Activated CD4-positive, alpha-beta T cell treated with anti-CD3 and anti-CD28 coated beads for 36 hours (primary cell): ENCODE results near the gene OSBPL7. TPM values are rescaled to one million over a fixed set of nuclear protein-coding genes. Genes with fewer than 3 reads are reported as not detected.
A peak's percentile ranks its signal among the peaks of the same experiment; 100 is the strongest.

Experiments used
- ATAC-seq: fragments of 200-7000 bp; cut with Tn5 transposase; one replicate; pipeline ENCODE4 v1.10.0; 2021; ENCODE audit warnings: mild to moderate bottlenecking, moderate library complexity
- CTCF ChIA-PET: fragments of 350-600 bp; sonication (Branson Sonifier 250); formaldehyde crosslinking; loops from one replicate; lab custom pipeline; 2021; ENCODE audit warnings: antibody characterized with exemption; lab: Charles Lee
- POLR2A ChIA-PET: fragments of 350-600 bp; sonication (Branson Sonifier 250); formaldehyde crosslinking; loops from one replicate; lab custom pipeline; 2021; ENCODE audit warnings: antibody characterized with exemption, inconsistent platforms; lab: Charles Lee
- DNase-seq: peaks from one replicate; pipeline ENCODE4 v3.0.0-alpha.2; 2020
- H3K27ac Mint-ChIP-seq: one replicate; pipeline ENCODE4 v1.8.0; 2021; ENCODE audit warnings: mixed read lengths
- H3K27me3 Mint-ChIP-seq: one replicate; pipeline ENCODE4 v1.8.0; 2021; ENCODE audit warnings: mixed read lengths
- H3K36me3 Mint-ChIP-seq: one replicate; pipeline ENCODE4 v1.8.0; 2021; ENCODE audit warnings: low read depth, mixed read lengths
- H3K4me1 Mint-ChIP-seq: one replicate; pipeline ENCODE4 v1.8.0; 2021; ENCODE audit warnings: mixed read lengths
- H3K4me3 Mint-ChIP-seq: one replicate; pipeline ENCODE4 v1.8.0; 2021; ENCODE audit warnings: mild to moderate bottlenecking, moderate library complexity, mixed read lengths
- H3K9me3 Mint-ChIP-seq: one replicate; pipeline ENCODE4 v1.8.0; 2021; ENCODE audit warnings: low read depth, mixed read lengths
- intact Hi-C, 2 experiments: fragments of 100-400 bp; cut with DNase I in 1 of 2; cut with micrococcal nuclease in 1 of 2; formaldehyde crosslinking; loops; one replicate each; pipeline versions ENCODE4 v1.14.2 to v1.15.1; 2022 to 2024; cut with DNase I, micrococcal nuclease
- total RNA-seq, 2 experiments: library from RNA; stranded (reverse); gene quantifications; one replicate each; pipeline ENCODE4 v1.2.3, GENCODE V29; 2021

Gene OSBPL7
- total RNA-seq, 2 experiments from 2014 or later = 12.8 to 12.9 TPM

DNA sequence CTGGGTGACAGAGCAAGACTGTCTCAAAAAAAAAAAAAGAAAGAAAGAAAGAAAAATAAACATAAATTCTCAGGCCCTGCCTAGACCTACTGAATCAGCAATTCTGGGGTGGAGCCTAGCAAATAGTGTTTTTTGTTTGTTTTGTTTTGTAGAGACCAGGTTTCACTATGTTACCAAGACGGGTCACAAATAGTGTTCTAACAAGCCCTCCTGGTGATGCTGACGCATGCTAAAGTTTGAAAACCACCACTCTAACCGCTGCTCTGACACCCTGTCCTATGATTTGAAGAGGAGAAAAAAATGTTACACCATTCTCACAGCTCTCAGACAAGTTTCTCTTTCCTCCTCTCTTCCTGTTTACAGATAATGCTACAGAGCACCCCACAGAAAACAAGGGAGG, 8.3 kb upstream of the OSBPL7 start:
- Mint-ChIP-seq H3K4me3 (peak overlapping the region; percentile 88), H3K27me3 (no peaks in the 10 kb centered on the region), H3K36me3 (peaks cover 25% of the 10 kb centered on the region), H3K9me3 (no peaks in the 10 kb centered on the region), H3K27ac (peak overlapping the region; percentile 61), H3K4me1 (peaks cover 47% of the 10 kb centered on the region)
- ATAC-seq = peak; percentile 8
- POLR2A ChIA-PET = interaction anchor here (0.6 kb wide), 1 partner anchor 62 kb away, joined by 4 read pairs; no protein-coding TSS in a partner anchor
- DNase-seq = no peak
- intact Hi-C loops = loop anchor here in 1 of 2 experiments (2.0 kb wide), 1 partner anchor 141 kb away; the partner anchor contains the start of gene CDK5RAP3
- CTCF ChIA-PET = interaction anchor here (0.7 to 1.6 kb wide), 3 partner anchors 13 to 60 kb away, joined by 3 to 5 read pairs (median 3); no protein-coding TSS in a partner anchor

- intact Hi-C loops = no loop called here
- H3K27me3 Mint-ChIP-seq = no peaks in the 10 kb centered on the region
- no peak overlapping the region for H3K27ac Mint-ChIP-seq
- ChIA-PET CTCF (interaction anchor here (0.7 kb wide), 1 partner anchor 135 kb away, joined by 3 read pairs; no protein-coding TSS in a partner anchor), POLR2A (no interaction called here)
- peaks cover 23% of the 10 kb centered on the region for H3K4me1 Mint-ChIP-seq
- no peaks in the 10 kb centered on the region for H3K9me3 Mint-ChIP-seq
- ATAC-seq = no peak
- H3K36me3 Mint-ChIP-seq = peaks cover 34% of the 10 kb centered on the region
- H3K4me3 Mint-ChIP-seq = no peak overlapping the region
- DNase-seq = no peak
Observed at GRCh38 chr17:47823519-47823918, 1.9 kb upstream of the OSBPL7 start.

DNA sequence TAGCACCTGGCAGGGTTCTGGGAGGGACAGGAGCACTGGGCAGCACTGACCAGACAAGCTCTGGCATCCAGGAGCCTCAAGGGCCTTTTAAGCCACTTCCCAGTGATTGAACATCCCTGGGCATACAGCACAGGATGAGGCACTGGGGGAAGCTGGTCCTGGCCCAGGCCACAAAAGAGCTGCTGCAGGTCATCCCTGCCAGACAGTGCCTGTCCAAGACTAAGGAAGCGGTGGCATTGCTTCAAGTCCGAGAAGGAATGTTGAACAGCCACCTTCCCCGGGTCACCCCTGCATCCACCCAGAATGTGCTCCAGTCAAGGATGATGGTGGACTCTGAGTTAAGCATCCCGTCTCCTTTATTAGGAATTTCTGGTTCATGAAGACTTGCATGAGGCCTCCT, 1.2 kb upstream of the OSBPL7 start:
- intact Hi-C loops = no loop called here
- ATAC-seq (no peak), DNase-seq (no peak)
- CTCF ChIA-PET = interaction anchor here (1.0 to 1.4 kb wide), 2 partner anchors 18 to 21 kb away, joined by 4 read pairs; partner anchors contain the start of gene SCRN2
- H3K4me3 Mint-ChIP-seq = peak overlapping the region; percentile 92
- H3K27me3 Mint-ChIP-seq = no peaks in the 10 kb centered on the region
- H3K4me1 Mint-ChIP-seq = peaks cover 21% of the 10 kb centered on the region
- no peaks in the 10 kb centered on the region for H3K9me3 Mint-ChIP-seq
- H3K27ac Mint-ChIP-seq = peak overlapping the region; percentile 31
- H3K36me3 Mint-ChIP-seq = peaks cover 30% of the 10 kb centered on the region
- POLR2A ChIA-PET = interaction anchor here (2.0 kb wide), 1 partner anchor 9 kb away, joined by 7 read pairs; the partner anchor contains the start of genes LRRC46 and MRPL10

DNA sequence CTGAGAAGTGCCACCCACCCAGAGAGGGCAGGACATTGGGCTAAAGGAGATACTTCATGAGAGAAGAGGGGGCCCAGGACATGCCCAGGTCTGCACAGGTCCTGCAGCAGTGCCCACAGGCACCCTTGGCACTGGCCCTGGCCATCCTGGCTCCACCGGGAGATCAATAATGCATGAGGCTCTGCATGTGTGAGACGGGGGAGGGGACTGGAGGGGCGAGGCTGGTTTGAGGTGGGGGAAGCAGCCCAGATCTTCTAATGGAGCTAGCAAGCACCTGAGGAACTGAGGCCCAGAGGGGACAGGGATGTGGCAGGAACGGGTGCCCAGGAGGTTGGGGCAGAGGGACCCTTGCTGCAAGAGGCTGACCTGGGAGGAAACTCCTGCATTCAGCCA, 567 bp downstream of the OSBPL7 start:
- Mint-ChIP-seq H3K9me3 (no peaks in the 10 kb centered on the region), H3K36me3 (peaks cover 22% of the 10 kb centered on the region), H3K27me3 (no peaks in the 10 kb centered on the region), H3K4me3 (peak overlapping the region; percentile 92), H3K27ac (peak overlapping the region; percentile 71), H3K4me1 (peaks cover 21% of the 10 kb centered on the region)
- ChIA-PET POLR2A (interaction anchor here (1.0 to 2.0 kb wide), 2 partner anchors 10 to 75 kb away, joined by 4 to 7 read pairs; partner anchors contain the start of genes LRRC46, MRPL10 and SP2), CTCF (interaction anchor here (0.7 to 1.2 kb wide), 2 partner anchors 20 kb away, joined by 3 read pairs; partner anchors contain the start of gene SCRN2)
- DNase-seq (no peak), ATAC-seq (no peak)
- intact Hi-C loops = no loop called here

DNA sequence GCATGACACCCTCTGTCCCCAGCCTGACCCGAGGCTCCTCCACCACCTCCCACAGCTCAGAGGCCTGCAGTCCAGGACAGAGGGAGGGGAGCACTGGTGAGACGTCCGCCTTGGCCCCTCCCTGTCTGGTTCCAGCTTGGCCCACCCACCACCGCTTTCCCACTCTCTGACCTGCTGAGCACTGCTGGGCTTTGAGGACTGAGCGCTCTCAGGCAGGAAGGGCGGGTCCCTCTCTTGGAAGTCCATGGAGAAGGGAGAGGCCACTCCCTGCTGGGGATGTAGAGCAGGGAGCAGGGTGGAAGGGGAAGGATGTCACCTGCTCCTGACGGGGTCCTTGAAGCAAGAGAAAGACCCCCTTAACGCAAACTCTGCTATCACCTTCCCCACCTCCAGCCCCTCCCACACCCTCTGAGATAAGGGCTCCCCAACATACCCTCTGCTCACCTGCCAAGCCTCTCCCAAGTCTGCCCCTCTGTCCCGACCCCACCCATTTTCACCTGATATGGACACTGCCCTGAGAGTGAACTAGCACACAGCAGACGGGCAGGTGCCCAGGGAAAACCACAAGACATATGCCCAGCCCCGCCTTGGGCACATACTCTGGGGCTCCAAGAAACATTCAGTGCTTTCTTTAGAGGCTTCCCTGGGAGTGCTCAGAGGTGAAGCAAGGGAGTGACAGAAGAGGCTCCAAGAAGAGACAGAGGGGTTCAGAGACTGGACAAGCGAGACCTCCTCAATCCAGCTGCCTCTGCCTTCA, 1.4 kb downstream of the OSBPL7 start:
- peak overlapping the region; percentile 71 for H3K27ac Mint-ChIP-seq
- H3K27me3 Mint-ChIP-seq = no peaks in the 10 kb centered on the region
- ATAC-seq (no peak), DNase-seq (no peak)
- peaks cover 20% of the 10 kb centered on the region for H3K36me3 Mint-ChIP-seq
- H3K9me3 Mint-ChIP-seq = no peaks in the 10 kb centered on the region
- intact Hi-C loops = no loop called here
- peaks cover 21% of the 10 kb centered on the region for H3K4me1 Mint-ChIP-seq
- ChIA-PET CTCF (interaction anchor here (0.7 to 1.2 kb wide), 2 partner anchors 21 to 25 kb away, joined by 3 read pairs; partner anchors contain the start of gene SCRN2), POLR2A (no interaction called here)
- H3K4me3 Mint-ChIP-seq = peak overlapping the region; percentile 92

GRCh38 chr17:47819475-47819874, 2.1 kb downstream of the OSBPL7 start:
- no peaks in the 10 kb centered on the region for H3K9me3 Mint-ChIP-seq
- intact Hi-C loops = no loop called here
- H3K36me3 Mint-ChIP-seq = peaks cover 17% of the 10 kb centered on the region
- CTCF ChIA-PET = interaction anchor here (0.5 to 0.7 kb wide), 2 partner anchors 25 to 200 kb away, joined by 3 read pairs; no protein-coding TSS in a partner anchor
- POLR2A ChIA-PET = no interaction called here
- no peak overlapping the region for H3K4me3 Mint-ChIP-seq
- no peak for DNase-seq
- H3K27ac Mint-ChIP-seq = no peak overlapping the region
- H3K4me1 Mint-ChIP-seq = peaks cover 21% of the 10 kb centered on the region
- H3K27me3 Mint-ChIP-seq = no peaks in the 10 kb centered on the region
- no peak for ATAC-seq

GRCh38 chr17:47818002-47818695, 3.4 kb downstream of the OSBPL7 start:
- H3K27me3 Mint-ChIP-seq = no peaks in the 10 kb centered on the region
- H3K36me3 Mint-ChIP-seq = peaks cover 9% of the 10 kb centered on the region
- ATAC-seq = no peak
- no peak for DNase-seq
- POLR2A ChIA-PET = no interaction called here
- intact Hi-C loops = no loop called here
- peaks cover 21% of the 10 kb centered on the region for H3K4me1 Mint-ChIP-seq
- H3K27ac Mint-ChIP-seq = no peak overlapping the region
- CTCF ChIA-PET = no interaction called here
- no peak overlapping the region for H3K4me3 Mint-ChIP-seq
- H3K9me3 Mint-ChIP-seq = no peaks in the 10 kb centered on the region

DNA sequence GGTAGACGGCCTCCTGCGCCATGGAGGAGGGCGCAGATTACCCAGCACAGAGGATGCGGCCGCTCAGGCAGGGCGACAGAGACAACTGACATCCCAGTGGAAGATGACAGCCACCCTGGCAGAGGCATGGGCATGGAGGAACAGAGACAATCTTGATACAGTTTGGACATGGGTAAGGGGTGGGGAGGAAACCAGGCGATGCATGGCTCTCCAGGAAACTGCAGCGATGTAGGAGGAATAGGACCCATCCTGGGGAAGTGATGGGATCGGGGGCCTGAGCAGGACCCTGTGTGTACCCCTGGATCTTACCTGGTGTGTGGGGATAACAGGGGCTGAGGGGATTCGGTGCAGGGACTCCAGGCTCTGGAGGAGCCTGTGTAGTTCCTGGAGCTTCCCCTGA, 4.6 kb downstream of the OSBPL7 start:
- no peak for DNase-seq
- H3K4me1 Mint-ChIP-seq = peaks cover 13% of the 10 kb centered on the region
- no peaks in the 10 kb centered on the region for H3K9me3 Mint-ChIP-seq
- H3K4me3 Mint-ChIP-seq = no peak overlapping the region
- ChIA-PET CTCF (interaction anchor here (1.2 kb wide), 1 partner anchor 73 kb away, joined by 4 read pairs; no protein-coding TSS in a partner anchor), POLR2A (interaction anchor here (0.6 to 0.7 kb wide), 2 partner anchors 18 to 103 kb away, joined by 3 to 4 read pairs; no protein-coding TSS in a partner anchor)
- H3K27ac Mint-ChIP-seq = no peak overlapping the region
- H3K27me3 Mint-ChIP-seq = no peaks in the 10 kb centered on the region
- intact Hi-C loops = no loop called here
- H3K36me3 Mint-ChIP-seq = peaks cover 7% of the 10 kb centered on the region
- no peak for ATAC-seq

GRCh38 chr17:47816111-47816735, 5.4 kb downstream of the OSBPL7 start:
- Mint-ChIP-seq H3K4me3 (no peak overlapping the region), H3K36me3 (peaks cover 7% of the 10 kb centered on the region), H3K9me3 (no peaks in the 10 kb centered on the region), H3K27ac (no peak overlapping the region), H3K4me1 (peaks cover 10% of the 10 kb centered on the region), H3K27me3 (no peaks in the 10 kb centered on the region)
- intact Hi-C loops = no loop called here
- CTCF ChIA-PET = interaction anchor here (1.2 kb wide), 1 partner anchor 74 kb away, joined by 4 read pairs; no protein-coding TSS in a partner anchor
- POLR2A ChIA-PET = no interaction called here
- ATAC-seq (no peak), DNase-seq (no peak)

GRCh38 chr17:47815106-47815918, 6.3 kb downstream of the OSBPL7 start:
- H3K27me3 Mint-ChIP-seq = no peaks in the 10 kb centered on the region
- no peak overlapping the region for H3K4me3 Mint-ChIP-seq
- peaks cover 7% of the 10 kb centered on the region for H3K36me3 Mint-ChIP-seq
- POLR2A ChIA-PET = no interaction called here
- CTCF ChIA-PET = interaction anchor here (0.6 to 1.1 kb wide), 2 partner anchors 26 to 48 kb away, joined by 3 to 4 read pairs; no protein-coding TSS in a partner anchor
- intact Hi-C loops = no loop called here
- H3K9me3 Mint-ChIP-seq = no peaks in the 10 kb centered on the region
- ATAC-seq = no peak
- no peak overlapping the region for H3K27ac Mint-ChIP-seq
- H3K4me1 Mint-ChIP-seq = peaks cover 4% of the 10 kb centered on the region
- DNase-seq = no peak
